NT2/D1 (cell line): ENCODE data around the gene RMI1.

ENCODE experiments used
- YY1 ChIP-seq: IDR thresholded peaks from 2 replicates; pipeline ENCODE4 v1.6.1; 2011; ENCODE audit not compliant: insufficient read length, insufficient read depth
- ZNF274 ChIP-seq: IDR thresholded peaks from 2 replicates; pipeline ENCODE4 v1.6.1; 2011; ENCODE audit warnings: mild to moderate bottlenecking, low read depth, low read length

DNA sequence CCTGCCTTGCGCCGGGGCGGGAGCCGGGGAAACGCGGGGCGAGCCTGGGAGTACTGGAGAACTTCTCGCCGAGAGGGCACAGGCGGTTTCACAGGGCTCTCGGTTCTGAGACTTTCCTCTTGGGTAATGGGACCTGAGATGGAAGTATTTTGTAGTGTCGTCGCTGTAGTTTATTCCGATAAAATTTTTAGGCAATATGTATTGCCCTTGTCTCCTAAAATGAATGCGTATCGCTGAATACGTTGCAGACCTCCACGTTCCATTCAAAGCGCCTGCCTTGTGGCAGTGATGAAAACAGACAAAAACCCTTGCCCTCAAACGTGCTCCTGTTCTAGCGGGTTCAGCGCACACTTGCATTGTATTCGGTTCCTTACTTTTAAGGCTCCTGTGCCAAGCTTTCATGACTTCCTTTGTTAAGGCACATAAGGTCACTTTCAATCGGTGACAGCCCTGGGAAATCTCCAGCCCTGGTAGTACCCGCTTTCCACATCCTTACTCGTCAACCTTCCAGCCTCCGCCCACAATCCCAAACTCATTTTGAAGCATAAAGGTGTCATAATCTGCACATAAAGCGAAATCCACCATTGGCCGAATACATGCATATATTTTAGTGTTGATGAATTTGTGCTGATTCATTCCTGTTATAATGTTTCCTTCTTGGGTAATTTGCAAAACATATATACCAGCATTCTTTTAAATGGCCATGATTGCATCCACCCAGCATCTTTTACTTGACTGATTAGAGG is 694 bp downstream of the RMI1 start:
- TF ChIP-seq YY1, result no peak
- no peak for TF ChIP-seq ZNF274
